Measurements from ENCODE around the gene NDNF.

The NDNF gene

GRCh38 chr4:121014544-121014943 lies 57.8 kb downstream of the NDNF start:
- DNase-seq, result no peak

- no peak for DNase-seq
Observed at GRCh38 chr4:121011780-121012340, 60.5 kb downstream of the NDNF start.

DNA sequence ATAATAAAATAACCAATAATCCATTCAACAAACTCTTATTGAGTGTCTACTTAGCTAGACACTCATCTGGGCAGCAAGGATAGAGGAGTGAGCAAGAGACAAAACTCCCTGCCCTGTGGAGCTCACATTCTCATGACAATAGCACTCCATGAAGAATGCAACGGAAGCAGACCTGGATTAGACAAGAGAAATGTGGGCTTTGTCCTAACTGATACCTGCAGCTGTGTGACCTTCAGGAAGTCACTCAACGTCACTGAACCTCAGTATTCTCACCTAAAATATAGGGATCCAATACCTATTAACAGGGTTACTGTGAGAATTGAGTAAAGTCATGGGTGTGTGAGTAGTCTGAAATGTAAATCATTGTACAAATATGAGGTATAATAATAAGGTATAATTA lies 61.2 kb downstream of the NDNF start:
- DNase-seq, result no peak

- DNase-seq, result no peak
Observed at GRCh38 chr4:121009578-121010478, 62.5 kb downstream of the NDNF start.

- DNase-seq, result no peak
Observed at GRCh38 chr4:121007660-121008059, 64.7 kb downstream of the NDNF start.

- no peak for DNase-seq
Observed at GRCh38 chr4:121003863-121004262, 68.5 kb downstream of the NDNF start.

- no peak for DNase-seq
Observed at GRCh38 chr4:120995266-120996010, 76.9 kb downstream of the NDNF start.

DNA sequence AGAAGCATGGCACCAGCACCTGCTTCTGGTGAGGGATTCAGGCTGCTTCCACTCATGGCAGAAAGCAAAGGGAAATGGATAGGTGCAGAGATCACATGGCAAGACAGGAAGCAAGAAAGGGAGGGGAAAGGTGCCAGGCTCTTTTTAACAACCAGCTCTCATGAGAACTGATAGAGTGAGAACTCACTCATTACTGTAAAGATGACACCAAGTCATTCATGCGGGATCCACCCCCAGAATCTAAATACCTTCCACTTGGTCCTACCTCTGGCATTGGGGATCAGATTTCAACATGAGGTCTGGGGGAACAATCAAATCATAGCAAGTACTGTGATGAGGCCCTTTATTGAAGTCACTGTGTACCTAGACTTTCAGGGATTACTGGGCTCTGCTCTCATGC lies 77.8 kb downstream of the NDNF start:
- no peak for DNase-seq

- no peak for DNase-seq
Observed at GRCh38 chr4:120991885-120992284, 80.5 kb downstream of the NDNF start.

GRCh38 chr4:120990246-120990645 lies 82.1 kb downstream of the NDNF start:
- DNase-seq, result no peak
